Hepatocyte (in vitro differentiated cells): Measurements from ENCODE around the gene POC1B. TPM values are rescaled to one million over a fixed set of nuclear protein-coding genes. Genes with fewer than 3 reads are reported as not detected.
A peak's percentile ranks its signal among the peaks of the same experiment; 100 is the strongest.

Experiments used
- DNase-seq: peaks from one replicate; pipeline ENCODE4 v3.0.0-alpha.2; 2016; ENCODE audit warnings: low spot score
- H2AFZ ChIP-seq: fragments of 200-600 bp; sonication (generic); 2 replicates; pipeline ENCODE4 v1.6.0; 2016; ENCODE audit warnings: antibody characterized with exemption, mild to moderate bottlenecking
- H3K27ac ChIP-seq: fragments of 200-600 bp; sonication (generic); 2 replicates; pipeline ENCODE4 v1.5.1; 2016; ENCODE audit warnings: mild to moderate bottlenecking
- H3K27me3 ChIP-seq: fragments of 200-600 bp; sonication (generic); 2 replicates; pipeline ENCODE4 v1.6.1; 2016
- H3K36me3 ChIP-seq: fragments of 200-600 bp; sonication (generic); replicated peaks from 2 replicates; pipeline ENCODE4 v1.5.1; 2016; ENCODE audit warnings: low read depth; ENCODE audit not compliant: insufficient read depth
- H3K4me1 ChIP-seq: fragments of 200-600 bp; sonication (generic); 2 replicates; pipeline ENCODE4 v1.5.1; 2016; ENCODE audit warnings: mild to moderate bottlenecking, moderate library complexity; ENCODE audit not compliant: insufficient read depth
- H3K4me2 ChIP-seq: fragments of 200-600 bp; sonication (generic); 2 replicates; pipeline ENCODE4 v1.6.0; 2016
- H3K4me3 ChIP-seq: fragments of 200-600 bp; sonication (generic); 2 replicates; pipeline ENCODE4 v1.5.1; 2016; ENCODE audit warnings: mild to moderate bottlenecking
- H3K79me2 ChIP-seq: fragments of 200-600 bp; sonication (generic); 2 replicates; pipeline ENCODE4 v1.6.0; 2017; ENCODE audit warnings: mild to moderate bottlenecking
- H3K9me2 ChIP-seq: fragments of 200-600 bp; sonication (generic); replicated peaks from 2 replicates; pipeline ENCODE4 v1.6.0; 2017; ENCODE audit warnings: mild to moderate bottlenecking; ENCODE audit not compliant: insufficient read depth
- H3K9me3 ChIP-seq: fragments of 200-600 bp; sonication (generic); 2 replicates; pipeline ENCODE4 v1.5.1; 2016; ENCODE audit warnings: low read depth, mild to moderate bottlenecking
- H4K20me1 ChIP-seq: fragments of 200-600 bp; sonication (generic); 2 replicates; pipeline ENCODE4 v1.6.0; 2016; ENCODE audit warnings: mild to moderate bottlenecking; ENCODE audit not compliant: insufficient read depth, poor library complexity, severe bottlenecking
- EZH2 ChIP-seq: fragments of 200-600 bp; sonication (generic); IDR thresholded peaks from 2 replicates; pipeline ENCODE4 v1.6.1; 2016; ENCODE audit warnings: antibody characterized with exemption, mild to moderate bottlenecking, borderline replicate concordance
- EZH2phosphoT487 ChIP-seq: fragments of 200-600 bp; sonication (generic); IDR thresholded peaks from one replicate; pipeline ENCODE4 v1.6.1; 2018; ENCODE audit warnings: antibody characterized with exemption, mild to moderate bottlenecking, low read depth, moderate library complexity; ENCODE audit not compliant: unreplicated experiment, severe bottlenecking
- WGBS: methylation state at CpG from one replicate; pipeline ENCODE4 v1.1.6; 2016; ENCODE audit warnings: low lambda C conversion rate; ENCODE audit errors: missing lambda C conversion rate; 5-methylcytosine and 5-hydroxymethylcytosine counted together
- polyA plus RNA-seq: library from polyadenylated mRNA; unstranded; fragments of >200 nt; fragmentation: Nextera tagmentation; extraction: Ambion mirVana; gene quantifications from 2 replicates; pipeline ENCODE4 v1.2.1, GENCODE V29; 2016
- total RNA-seq: library from RNA; depleted of rRNA; stranded (reverse); fragments of >200 nt; gene quantifications from 2 replicates; pipeline ENCODE4 v1.2.3, GENCODE V29; 2014
- TF ChIP-seq, protein P1 (sequence below): fragments of 200-600 bp; sonication (generic); IDR thresholded peaks from 2 replicates; pipeline ENCODE4 v1.5.1; 2016; ENCODE audit warnings: antibody characterized with exemption, mild to moderate bottlenecking; ENCODE audit not compliant: poor library complexity

POC1B gene
- total and polyA plus RNA-seq, 2 experiments from 2014 or later, result 11.6 to 18.9 TPM

DNA sequence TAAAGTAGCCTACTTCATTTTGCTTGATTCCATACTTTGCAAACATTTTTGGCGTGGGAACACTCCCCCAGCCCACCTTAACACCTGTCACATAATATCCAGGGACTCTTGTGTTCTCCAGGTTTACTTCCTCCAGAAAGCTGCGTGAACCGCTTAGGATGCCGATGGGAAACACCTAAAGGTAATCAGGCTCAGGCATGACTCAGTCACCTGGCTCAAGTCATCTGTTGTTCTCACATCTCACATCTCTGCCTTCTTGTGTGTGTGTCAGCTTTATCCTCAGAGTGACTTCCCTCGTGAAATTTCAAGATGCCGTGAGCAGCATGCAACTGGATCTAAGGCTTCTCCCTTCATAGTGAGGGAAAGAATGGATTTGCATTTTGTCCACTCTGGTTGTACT lies 125.4 kb downstream of the POC1B start:
- H3K4me3 ChIP-seq, result no peak overlapping the region
- no peaks in the 10 kb centered on the region for H3K27me3 ChIP-seq
- no peaks in the 10 kb centered on the region for H3K36me3 ChIP-seq
- no peaks in the 10 kb centered on the region for H4K20me1 ChIP-seq
- H3K79me2 ChIP-seq, result no peaks in the 10 kb centered on the region
- H3K4me2 ChIP-seq, result no peak overlapping the region
- H3K9me3 ChIP-seq, result no peaks in the 10 kb centered on the region
- H3K27ac ChIP-seq, result no peak overlapping the region
- no peak overlapping the region for H2AFZ ChIP-seq
- no peaks in the 10 kb centered on the region for H3K9me2 ChIP-seq
- WGBS, result 94% methylated on average over 6 of the region's 6 CpGs
- no peaks in the 10 kb centered on the region for H3K4me1 ChIP-seq
- TF ChIP-seq EZH2 (no peak), EZH2phosphoT487 (no peak)
- TF ChIP-seq, protein P1, sequence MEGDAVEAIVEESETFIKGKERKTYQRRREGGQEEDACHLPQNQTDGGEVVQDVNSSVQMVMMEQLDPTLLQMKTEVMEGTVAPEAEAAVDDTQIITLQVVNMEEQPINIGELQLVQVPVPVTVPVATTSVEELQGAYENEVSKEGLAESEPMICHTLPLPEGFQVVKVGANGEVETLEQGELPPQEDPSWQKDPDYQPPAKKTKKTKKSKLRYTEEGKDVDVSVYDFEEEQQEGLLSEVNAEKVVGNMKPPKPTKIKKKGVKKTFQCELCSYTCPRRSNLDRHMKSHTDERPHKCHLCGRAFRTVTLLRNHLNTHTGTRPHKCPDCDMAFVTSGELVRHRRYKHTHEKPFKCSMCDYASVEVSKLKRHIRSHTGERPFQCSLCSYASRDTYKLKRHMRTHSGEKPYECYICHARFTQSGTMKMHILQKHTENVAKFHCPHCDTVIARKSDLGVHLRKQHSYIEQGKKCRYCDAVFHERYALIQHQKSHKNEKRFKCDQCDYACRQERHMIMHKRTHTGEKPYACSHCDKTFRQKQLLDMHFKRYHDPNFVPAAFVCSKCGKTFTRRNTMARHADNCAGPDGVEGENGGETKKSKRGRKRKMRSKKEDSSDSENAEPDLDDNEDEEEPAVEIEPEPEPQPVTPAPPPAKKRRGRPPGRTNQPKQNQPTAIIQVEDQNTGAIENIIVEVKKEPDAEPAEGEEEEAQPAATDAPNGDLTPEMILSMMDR, result no peak
- DNase-seq, result no peak

DNA sequence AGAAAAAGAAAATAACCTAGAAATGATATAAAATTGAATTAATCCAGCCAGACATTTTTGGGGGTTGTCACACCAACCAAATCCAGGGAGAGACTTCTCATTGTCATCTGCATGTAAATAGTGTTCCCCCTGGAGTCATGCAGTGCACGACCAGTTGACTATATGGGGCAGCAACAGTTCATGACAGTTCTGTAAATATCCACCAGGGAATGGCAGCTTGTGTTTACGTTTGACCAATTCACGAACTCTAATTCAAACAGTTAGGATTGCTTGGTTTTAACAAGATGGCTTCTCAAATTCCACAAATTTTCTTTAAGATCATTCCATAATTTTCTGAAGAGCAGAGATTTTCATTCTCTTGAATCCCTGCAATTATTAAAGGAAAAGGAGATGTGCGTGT lies 130.1 kb downstream of the POC1B start:
- 52% methylated on average over 4 of the region's 4 CpGs for WGBS
- H3K27me3 ChIP-seq, result no peaks in the 10 kb centered on the region
- no peaks in the 10 kb centered on the region for H3K9me2 ChIP-seq
- H2AFZ ChIP-seq, result no peak overlapping the region
- no peaks in the 10 kb centered on the region for H3K9me3 ChIP-seq
- no peak overlapping the region for H3K4me2 ChIP-seq
- H3K4me1 ChIP-seq, result peaks cover 8% of the 10 kb centered on the region
- H3K27ac ChIP-seq, result no peak overlapping the region
- H4K20me1 ChIP-seq, result no peaks in the 10 kb centered on the region
- no peaks in the 10 kb centered on the region for H3K36me3 ChIP-seq
- no peak for TF ChIP-seq EZH2phosphoT487
- TF ChIP-seq, protein P1, result no peak
- TF ChIP-seq EZH2, result no peak
- no peak overlapping the region for H3K4me3 ChIP-seq
- no peak for DNase-seq
- H3K79me2 ChIP-seq, result no peaks in the 10 kb centered on the region

GRCh38 chr12:89393551-89394121 lies 132.2 kb downstream of the POC1B start:
- H3K27ac ChIP-seq, result no peak overlapping the region
- TF ChIP-seq, protein P1, result no peak
- TF ChIP-seq EZH2 (no peak), EZH2phosphoT487 (no peak)
- 51% methylated on average over 3 of the region's 3 CpGs for WGBS
- no peaks in the 10 kb centered on the region for H3K79me2 ChIP-seq
- H3K9me2 ChIP-seq, result no peaks in the 10 kb centered on the region
- no peak overlapping the region for H2AFZ ChIP-seq
- no peaks in the 10 kb centered on the region for H3K9me3 ChIP-seq
- no peak for DNase-seq
- H3K4me3 ChIP-seq, result no peak overlapping the region
- no peaks in the 10 kb centered on the region for H3K36me3 ChIP-seq
- no peaks in the 10 kb centered on the region for H4K20me1 ChIP-seq
- H3K4me1 ChIP-seq, result peaks cover 20% of the 10 kb centered on the region
- no peaks in the 10 kb centered on the region for H3K27me3 ChIP-seq
- H3K4me2 ChIP-seq, result peak overlapping the region; percentile 18
